Endodermal cell (in vitro differentiated cells): ENCODE results near the gene CELF4. TPM values are rescaled to one million over a fixed set of nuclear protein-coding genes. Genes with fewer than 3 reads are reported as not detected.

ENCODE experiments used
- DNase-seq: peaks from one replicate; pipeline ENCODE4 v3.0.0-alpha.2; 2017
- H3K27ac ChIP-seq: 2 replicates; pipeline ENCODE4 v1.5.1; 2013; ENCODE audit warnings: mild to moderate bottlenecking, low read depth, low read length, moderate library complexity
- H3K27me3 ChIP-seq: 2 replicates; pipeline ENCODE4 v1.6.1; 2013; ENCODE audit warnings: mild to moderate bottlenecking, low read length, moderate library complexity; ENCODE audit not compliant: insufficient read depth, control insufficient read depth, poor library complexity, severe bottlenecking
- H3K36me3 ChIP-seq: 2 replicates; pipeline ENCODE4 v1.7.0; 2013; ENCODE audit warnings: mild to moderate bottlenecking, low read length, moderate library complexity; ENCODE audit not compliant: control insufficient read depth, insufficient read depth
- H3K4me1 ChIP-seq: one replicate; pipeline ENCODE4 v1.7.0; 2013; ENCODE audit warnings: low read length; ENCODE audit not compliant: control insufficient read depth, insufficient read depth
- H3K4me3 ChIP-seq: 2 replicates; pipeline ENCODE4 v1.5.1; 2013; ENCODE audit warnings: mild to moderate bottlenecking, low read length, moderate library complexity
- H3K9ac ChIP-seq: 2 replicates; pipeline ENCODE4 v1.6.1; 2013; ENCODE audit warnings: mild to moderate bottlenecking, low read length, moderate library complexity; ENCODE audit not compliant: poor library complexity, severe bottlenecking; ENCODE audit errors: extremely low read depth
- H3K9me3 ChIP-seq: 2 replicates; pipeline ENCODE4 v1.6.1; 2013; ENCODE audit warnings: mild to moderate bottlenecking, low read length, moderate library complexity; ENCODE audit not compliant: control insufficient read depth
- H3K27ac Mint-ChIP-seq: 2 replicates; pipeline ENCODE4 v1.8.0; 2020; ENCODE audit warnings: mixed read lengths
- H3K27me3 Mint-ChIP-seq: 2 replicates; pipeline ENCODE4 v1.8.0; 2021; ENCODE audit warnings: mild to moderate bottlenecking, mixed read lengths; ENCODE audit not compliant: insufficient read depth
- H3K36me3 Mint-ChIP-seq: 2 replicates; pipeline ENCODE4 v1.8.0; 2020; ENCODE audit warnings: low read depth, mixed read lengths
- H3K4me1 Mint-ChIP-seq: 2 replicates; pipeline ENCODE4 v1.8.0; 2020; ENCODE audit warnings: mixed read lengths
- H3K4me3 Mint-ChIP-seq: 2 replicates; pipeline ENCODE4 v1.8.0; 2020; ENCODE audit warnings: mild to moderate bottlenecking, moderate library complexity, mixed read lengths
- H3K9me3 Mint-ChIP-seq: 2 replicates; pipeline ENCODE4 v1.8.0; 2020; ENCODE audit warnings: mild to moderate bottlenecking, mixed read lengths
- CTCF ChIP-seq: fragments of 200-600 bp; sonication (generic); conservative IDR thresholded peaks from 2 replicates; pipeline ENCODE4 v1.5.0; 2021; ENCODE audit warnings: antibody characterized with exemption, mild to moderate bottlenecking
- WGBS, 2 experiments: methylation state at CpG; one replicate each; pipeline versions ENCODE4 v1.1.5 to v1.1.7; 2013; ENCODE audit warnings: missing lambda C conversion rate in 2 of 2, mixed read lengths in 1 of 2; ENCODE audit not compliant: insufficient coverage in 1 of 2, insufficient read length in 1 of 2; 5-methylcytosine and 5-hydroxymethylcytosine counted together
- total RNA-seq, 2 donors: library from RNA; stranded (reverse); fragmentation: NEBNext Ultra II Directional in 1 of 2; extraction: Animal tissue kit (Norgen Biotek cat#: 25700) in 1 of 2; gene quantifications; 2 replicates in 1 of 2; 3 replicates in 1 of 2; pipeline ENCODE4 v1.2.1, GENCODE V29; 2021

Gene CELF4
- total RNA-seq, 2 donors from 2014 or later, result 5.7 to 6.7 TPM

GRCh38 chr18:37276111-37276890 is 289.3 kb downstream of the CELF4 start:
- Histone ChIP-seq H3K9me3 (no peaks in the 10 kb centered on the region), H3K36me3 (no peaks in the 10 kb centered on the region), H3K27ac (no peak overlapping the region), H3K9ac (no peak overlapping the region), H3K4me3 (no peak overlapping the region), H3K4me1 (no peaks in the 10 kb centered on the region), H3K27me3 (no peaks in the 10 kb centered on the region)
- DNase-seq, result no peak
- Mint-ChIP-seq H3K27me3 (peaks cover 18% of the 10 kb centered on the region), H3K4me1 (no peaks in the 10 kb centered on the region), H3K36me3 (no peaks in the 10 kb centered on the region), H3K9me3 (peaks cover 6% of the 10 kb centered on the region), H3K4me3 (no peak overlapping the region), H3K27ac (no peak overlapping the region)
- WGBS, 2 experiments, result 86 to 87% methylated on average over 8 to 10 of the region's 10 CpGs
- TF ChIP-seq CTCF, result no peak

- Histone ChIP-seq H3K27ac (no peak overlapping the region), H3K27me3 (no peaks in the 10 kb centered on the region), H3K4me3 (no peak overlapping the region), H3K4me1 (no peaks in the 10 kb centered on the region), H3K9me3 (no peaks in the 10 kb centered on the region), H3K36me3 (no peaks in the 10 kb centered on the region), H3K9ac (no peak overlapping the region)
- Mint-ChIP-seq H3K27me3 (peaks cover 16% of the 10 kb centered on the region), H3K9me3 (peaks cover 6% of the 10 kb centered on the region), H3K27ac (no peak overlapping the region), H3K4me1 (no peaks in the 10 kb centered on the region), H3K36me3 (no peaks in the 10 kb centered on the region), H3K4me3 (no peak overlapping the region)
- DNase-seq, result no peak
- WGBS, 2 experiments, result 88 to 96% methylated on average over 11 to 18 of the region's 32 CpGs
- TF ChIP-seq CTCF, result no peak
Measured at GRCh38 chr18:37275237-37275741, 290.3 kb downstream of the CELF4 start.

DNA sequence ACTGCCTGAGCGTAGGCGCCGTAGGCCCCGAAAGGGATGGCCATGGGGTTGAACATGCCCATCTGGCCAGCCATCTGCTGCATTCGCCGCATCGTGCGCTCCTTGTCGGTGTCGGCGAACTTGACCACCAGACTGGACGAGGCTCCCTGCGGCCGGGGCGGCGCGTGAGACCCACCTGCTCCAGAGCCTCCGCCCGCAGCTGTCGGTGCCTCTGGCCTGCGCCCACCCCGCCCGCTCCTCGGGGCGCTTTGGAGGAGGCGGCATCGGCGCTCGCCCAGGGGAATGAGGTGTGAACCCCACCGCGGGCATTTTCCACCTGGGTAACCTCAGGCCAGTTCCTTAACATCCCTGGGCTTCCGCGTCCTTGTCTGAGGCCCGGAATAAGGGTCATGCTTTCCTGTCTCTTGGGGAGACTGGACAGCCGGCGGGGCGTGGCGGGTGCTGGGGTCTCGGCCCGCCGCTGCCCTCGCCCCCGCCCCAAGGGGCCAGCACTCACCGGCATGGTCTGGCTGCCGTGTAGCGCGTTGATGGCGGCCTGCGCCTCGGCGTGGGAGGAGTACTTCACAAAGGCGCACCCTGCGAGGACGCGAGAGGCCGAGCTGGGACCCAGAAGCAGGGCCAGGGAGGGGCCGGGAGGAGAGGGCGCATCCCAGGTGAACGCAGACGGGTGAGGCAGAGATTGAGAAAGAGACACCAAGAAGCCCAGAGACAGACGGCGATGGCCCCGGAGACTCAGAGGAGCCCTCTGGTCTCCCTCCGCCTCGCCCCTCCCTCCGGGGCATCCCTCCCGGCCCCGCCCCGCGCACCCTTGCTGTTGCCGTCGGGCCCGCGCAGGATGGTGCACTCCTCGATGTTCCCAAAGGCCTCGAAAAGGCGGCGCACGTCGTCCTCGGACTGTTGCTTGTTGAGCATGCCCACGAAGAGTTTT is 291.0 kb downstream of the CELF4 start:
- Mint-ChIP-seq H3K9me3 (peaks cover 6% of the 10 kb centered on the region), H3K36me3 (no peaks in the 10 kb centered on the region), H3K4me1 (no peaks in the 10 kb centered on the region), H3K4me3 (no peak overlapping the region), H3K27me3 (peaks cover 15% of the 10 kb centered on the region), H3K27ac (no peak overlapping the region)
- Histone ChIP-seq H3K4me1 (no peaks in the 10 kb centered on the region), H3K27me3 (peaks cover 2% of the 10 kb centered on the region), H3K9me3 (no peaks in the 10 kb centered on the region), H3K36me3 (no peaks in the 10 kb centered on the region), H3K27ac (no peak overlapping the region), H3K4me3 (no peak overlapping the region), H3K9ac (no peak overlapping the region)
- no peak for TF ChIP-seq CTCF
- WGBS, 2 experiments, result 95% methylated on average over 55 to 82 of the region's 82 CpGs
- no peak for DNase-seq
